ENCODE data around the gene IFRD2. TPM values are rescaled to one million over a fixed set of nuclear protein-coding genes. Genes with fewer than 3 reads are reported as not detected.

IFRD2 gene
- total and polyA plus RNA-seq, 2 of the 8 experiments (the other 6 are each of a cell fraction or from before 2014, with no cell fraction given) = 76.7 to 88.8 TPM

- TF ChIP-seq CTCF (IDR thresholded peaks at IDR 0.05; ENCODE audit: control extremely low read depth in 1 of 3, insufficient read depth in 1 of 3, low read depth in 1 of 3, low read length in 3 of 3) = no peak
Measured at GRCh38 chr3:50270422-50271224, 21.6 kb downstream of the IFRD2 start (continued).

Data from H1 (cell line).